ENCODE results near the gene PPA2.
A peak's percentile ranks its signal among the peaks of the same experiment; 100 is the strongest.

Gene PPA2

GRCh38 chr4:105473324-105474098 is at the start of gene PPA2:
Gene PPA2, minus strand, starts transcription at chr4:105474062. Its CDS starts 12 bp downstream, at chr4:105474050.
- peak; percentile 63 for DNase-seq (ENCODE audit: extremely low read depth, low read depth)
- no peak for TF ChIP-seq CTCF (IDR thresholded peaks at IDR 0.05; ENCODE audit: low read depth, low read length)

GRCh38 chr4:105520819-105521790 is 47.2 kb upstream of the PPA2 start:
- peak; percentile 55 for TF ChIP-seq CTCF (IDR thresholded peaks at IDR 0.05; ENCODE audit: low read depth, low read length)
- no peak for DNase-seq (ENCODE audit: extremely low read depth, low read depth)

GRCh38 chr4:105510245-105510644 is 36.4 kb upstream of the PPA2 start:
- no peak for TF ChIP-seq CTCF (IDR thresholded peaks at IDR 0.05; ENCODE audit: low read depth, low read length)
- DNase-seq (ENCODE audit: extremely low read depth, low read depth), result no peak

GRCh38 chr4:105509714-105510113 is 35.9 kb upstream of the PPA2 start:
- no peak for TF ChIP-seq CTCF (IDR thresholded peaks at IDR 0.05; ENCODE audit: low read depth, low read length)
- DNase-seq (ENCODE audit: extremely low read depth, low read depth), result no peak

GRCh38 chr4:105509291-105509690 is 35.4 kb upstream of the PPA2 start:
- TF ChIP-seq CTCF (IDR thresholded peaks at IDR 0.05; ENCODE audit: low read depth, low read length), result no peak
- no peak for DNase-seq (ENCODE audit: extremely low read depth, low read depth)

DNA sequence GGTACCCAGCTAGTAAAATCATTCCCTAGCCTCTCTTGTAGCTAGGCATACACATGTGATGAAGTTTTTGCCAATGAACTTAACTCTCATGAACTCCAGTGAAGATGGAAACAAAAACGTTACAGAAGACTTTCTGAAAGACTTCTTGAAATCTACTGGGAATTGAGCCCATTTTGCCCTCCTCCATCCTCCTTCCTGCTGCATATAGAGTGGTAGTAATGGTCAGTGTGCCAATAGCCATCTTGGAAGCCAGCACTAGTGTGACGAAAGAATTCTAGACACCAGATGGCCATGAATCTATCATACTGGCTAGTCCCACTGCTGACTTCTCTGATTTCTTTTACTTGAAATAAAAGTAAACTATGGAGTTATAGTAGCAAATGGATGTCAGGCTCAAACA is 30.9 kb upstream of the PPA2 start:
- TF ChIP-seq CTCF (IDR thresholded peaks at IDR 0.05; ENCODE audit: low read depth, low read length), result no peak

GRCh38 chr4:105503484-105503883 is 29.6 kb upstream of the PPA2 start:
- no peak for TF ChIP-seq CTCF (IDR thresholded peaks at IDR 0.05; ENCODE audit: low read depth, low read length)
- DNase-seq (ENCODE audit: extremely low read depth, low read depth), result no peak

More for the DNA sequence above, 30.9 kb upstream of the PPA2 start:
- DNase-seq (ENCODE audit: extremely low read depth, low read depth), result no peak

Measured in AG09319 (cell line).